Measurements from ENCODE around the gene SASH1.

Gene SASH1

GRCh38 chr6:148436466-148436865, 93.8 kb downstream of the SASH1 start:
- H3K27me3 ChIP-seq (ENCODE audit: control insufficient read depth, low read length): no peaks in the 10 kb centered on the region; the same call in 1 of the 2 replicates
- no peaks in the 10 kb centered on the region for H4K20me1 ChIP-seq (ENCODE audit: control insufficient read depth, insufficient read depth, low read depth, low read length)
- H3K9me3 ChIP-seq (ENCODE audit: control insufficient read depth, insufficient read depth, low read length): no peaks in the 10 kb centered on the region
- no peaks in the 10 kb centered on the region for H3K36me3 ChIP-seq (ENCODE audit: control insufficient read depth, low read length)
- no peaks in the 10 kb centered on the region for H3K79me2 ChIP-seq (ENCODE audit: control insufficient read depth, low read length)
- TF ChIP-seq, protein P1, sequence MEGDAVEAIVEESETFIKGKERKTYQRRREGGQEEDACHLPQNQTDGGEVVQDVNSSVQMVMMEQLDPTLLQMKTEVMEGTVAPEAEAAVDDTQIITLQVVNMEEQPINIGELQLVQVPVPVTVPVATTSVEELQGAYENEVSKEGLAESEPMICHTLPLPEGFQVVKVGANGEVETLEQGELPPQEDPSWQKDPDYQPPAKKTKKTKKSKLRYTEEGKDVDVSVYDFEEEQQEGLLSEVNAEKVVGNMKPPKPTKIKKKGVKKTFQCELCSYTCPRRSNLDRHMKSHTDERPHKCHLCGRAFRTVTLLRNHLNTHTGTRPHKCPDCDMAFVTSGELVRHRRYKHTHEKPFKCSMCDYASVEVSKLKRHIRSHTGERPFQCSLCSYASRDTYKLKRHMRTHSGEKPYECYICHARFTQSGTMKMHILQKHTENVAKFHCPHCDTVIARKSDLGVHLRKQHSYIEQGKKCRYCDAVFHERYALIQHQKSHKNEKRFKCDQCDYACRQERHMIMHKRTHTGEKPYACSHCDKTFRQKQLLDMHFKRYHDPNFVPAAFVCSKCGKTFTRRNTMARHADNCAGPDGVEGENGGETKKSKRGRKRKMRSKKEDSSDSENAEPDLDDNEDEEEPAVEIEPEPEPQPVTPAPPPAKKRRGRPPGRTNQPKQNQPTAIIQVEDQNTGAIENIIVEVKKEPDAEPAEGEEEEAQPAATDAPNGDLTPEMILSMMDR (IDR thresholded peaks at IDR 0.05; ENCODE audit: low read depth, low read length, poor library complexity, severe bottlenecking): no peak
- TF ChIP-seq EZH2phosphoT487 (IDR thresholded peaks at IDR 0.05; ENCODE audit: borderline replicate concordance, low read length): no peak
- H3K4me3 ChIP-seq (ENCODE audit: low read length): no peak overlapping the region
- H3K4me2 ChIP-seq (ENCODE audit: low read length): no peak overlapping the region
- no peaks in the 10 kb centered on the region for H3F3A ChIP-seq (ENCODE audit: control insufficient read depth, insufficient read depth)
- H3K27ac ChIP-seq (ENCODE audit: low read depth, low read length): no peak overlapping the region
- H3K4me1 ChIP-seq (ENCODE audit: control insufficient read depth, low read length): no peaks in the 10 kb centered on the region
- no peaks in the 10 kb centered on the region for H3K9me2 ChIP-seq (replicated peaks; ENCODE audit: control insufficient read depth, low read length)

DNA sequence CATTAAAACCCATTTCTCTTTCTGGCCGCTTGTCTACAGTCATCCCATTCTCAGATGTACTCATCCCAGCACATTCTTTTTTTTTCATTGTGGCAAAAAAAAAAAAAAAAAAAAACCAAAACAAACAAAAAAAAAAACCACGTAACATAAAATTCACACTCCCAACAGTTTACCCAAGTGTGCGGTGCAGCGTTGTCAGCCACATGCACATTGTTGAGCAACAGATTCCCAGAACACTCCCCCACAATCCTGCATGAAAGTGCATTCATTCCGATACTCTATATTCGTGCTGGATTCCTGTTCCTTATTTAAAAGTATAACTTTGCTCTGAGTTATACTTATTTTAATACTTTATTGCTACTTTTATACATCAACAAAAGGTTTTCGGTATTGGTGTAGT, 96.0 kb downstream of the SASH1 start:
- TF ChIP-seq, protein P1 (IDR thresholded peaks at IDR 0.05; ENCODE audit: low read depth, low read length, poor library complexity, severe bottlenecking): no peak
- no peak for TF ChIP-seq EZH2phosphoT487 (IDR thresholded peaks at IDR 0.05; ENCODE audit: borderline replicate concordance, low read length)
- H4K20me1 ChIP-seq (ENCODE audit: control insufficient read depth, insufficient read depth, low read depth, low read length): no peaks in the 10 kb centered on the region

GRCh38 chr6:148440016-148440415, 97.4 kb downstream of the SASH1 start:
- H3K36me3 ChIP-seq (ENCODE audit: control insufficient read depth, low read length): no peaks in the 10 kb centered on the region
- no peaks in the 10 kb centered on the region for H3K79me2 ChIP-seq (ENCODE audit: control insufficient read depth, low read length)
- H3K27me3 ChIP-seq (ENCODE audit: control insufficient read depth, low read length): no peaks in the 10 kb centered on the region; the same call in 1 of the 2 replicates
- no peaks in the 10 kb centered on the region for H3K9me3 ChIP-seq (ENCODE audit: control insufficient read depth, insufficient read depth, low read length)
- no peak overlapping the region for H3K4me2 ChIP-seq (ENCODE audit: low read length)
- no peaks in the 10 kb centered on the region for H3K4me1 ChIP-seq (ENCODE audit: control insufficient read depth, low read length)
- no peak overlapping the region for H3K27ac ChIP-seq (ENCODE audit: low read depth, low read length)
- no peaks in the 10 kb centered on the region for H3K9me2 ChIP-seq (replicated peaks; ENCODE audit: control insufficient read depth, low read length)
- no peak overlapping the region for H3K4me3 ChIP-seq (ENCODE audit: low read length)
- no peak for TF ChIP-seq EZH2phosphoT487 (IDR thresholded peaks at IDR 0.05; ENCODE audit: borderline replicate concordance, low read length)
- TF ChIP-seq, protein P1 (IDR thresholded peaks at IDR 0.05; ENCODE audit: low read depth, low read length, poor library complexity, severe bottlenecking): no peak
- H4K20me1 ChIP-seq (ENCODE audit: control insufficient read depth, insufficient read depth, low read depth, low read length): no peaks in the 10 kb centered on the region
- no peaks in the 10 kb centered on the region for H3F3A ChIP-seq (ENCODE audit: control insufficient read depth, insufficient read depth)

More for the DNA sequence above, 96.0 kb downstream of the SASH1 start:
- Histone ChIP-seq H3K79me2 (ENCODE audit: control insufficient read depth, low read length) (no peaks in the 10 kb centered on the region), H3K27ac (ENCODE audit: low read depth, low read length) (no peak overlapping the region), H3K4me3 (ENCODE audit: low read length) (no peak overlapping the region), H3F3A (ENCODE audit: control insufficient read depth, insufficient read depth) (no peaks in the 10 kb centered on the region), H3K36me3 (ENCODE audit: control insufficient read depth, low read length) (no peaks in the 10 kb centered on the region), H3K4me2 (ENCODE audit: low read length) (no peak overlapping the region), H3K9me3 (ENCODE audit: control insufficient read depth, insufficient read depth, low read length) (no peaks in the 10 kb centered on the region), H3K27me3 (ENCODE audit: control insufficient read depth, low read length) (no peaks in the 10 kb centered on the region; the same call in 1 of the 2 replicates), H3K9me2 (replicated peaks; ENCODE audit: control insufficient read depth, low read length) (no peaks in the 10 kb centered on the region), H3K4me1 (ENCODE audit: control insufficient read depth, low read length) (no peaks in the 10 kb centered on the region)

Measured in DOHH2 (cell line).